GM18508 (cell line): Measurements from ENCODE around the gene SKI.
"Not testable (repeated sequence)": the region's sequence is repeated elsewhere in the genome, so short reads cannot be mapped to it uniquely, and the experiment has no call there.

Source experiments
- ATAC-seq: cut with Tn5 transposase; IDR thresholded peaks from one replicate; pipeline ENCODE4 v1.9.1; 2021; ENCODE audit warnings: moderate number of reproducible peaks; ENCODE audit not compliant: insufficient read depth, unreplicated experiment

Gene SKI

GRCh38 chr1:2315674-2316450, 87.7 kb downstream of the SKI start:
- no peak for ATAC-seq

- no peak for ATAC-seq
Observed at GRCh38 chr1:2316451-2316961, 88.4 kb downstream of the SKI start.

DNA sequence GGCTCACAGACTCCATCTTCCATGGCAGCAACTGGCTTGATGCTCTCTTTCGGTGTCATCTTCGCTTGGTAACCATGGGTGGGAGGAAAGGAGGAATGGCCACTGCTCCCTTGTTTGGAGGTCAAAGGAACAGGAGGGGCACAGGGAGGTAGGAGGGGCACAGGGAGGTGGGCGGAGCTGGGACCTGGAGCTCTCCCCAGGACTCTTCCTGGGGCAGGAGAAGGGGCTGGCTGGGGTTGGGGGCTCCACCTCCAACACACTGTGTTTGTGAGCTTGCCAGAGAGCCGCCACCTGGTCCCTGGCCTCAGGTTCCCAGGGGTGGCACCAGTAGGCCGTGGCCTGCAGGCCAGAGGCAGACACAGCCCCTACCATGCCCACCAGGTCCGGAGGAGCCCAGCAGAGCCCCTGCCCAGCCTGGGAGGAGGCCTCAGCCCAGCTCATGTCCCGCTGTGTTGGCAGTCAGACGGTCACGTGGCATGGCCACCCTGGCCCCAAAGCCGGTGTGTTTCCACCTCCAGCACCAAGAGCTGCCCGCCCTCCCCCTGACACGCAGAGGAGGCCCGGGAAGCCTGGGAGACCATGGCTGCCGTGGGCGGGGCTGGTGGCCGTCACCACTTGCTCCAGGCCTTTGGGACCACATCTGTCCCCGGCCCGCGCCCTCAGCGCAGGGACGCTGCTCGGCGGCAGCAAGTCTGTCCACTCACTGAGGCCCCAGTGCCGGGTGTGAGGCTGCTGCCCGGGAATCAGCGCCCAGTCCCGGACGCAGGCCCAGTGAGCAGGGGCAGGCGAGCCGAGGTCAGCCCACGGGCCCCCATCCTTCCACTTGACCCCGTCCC, 89.3 kb downstream of the SKI start:
- no peak for ATAC-seq

DNA sequence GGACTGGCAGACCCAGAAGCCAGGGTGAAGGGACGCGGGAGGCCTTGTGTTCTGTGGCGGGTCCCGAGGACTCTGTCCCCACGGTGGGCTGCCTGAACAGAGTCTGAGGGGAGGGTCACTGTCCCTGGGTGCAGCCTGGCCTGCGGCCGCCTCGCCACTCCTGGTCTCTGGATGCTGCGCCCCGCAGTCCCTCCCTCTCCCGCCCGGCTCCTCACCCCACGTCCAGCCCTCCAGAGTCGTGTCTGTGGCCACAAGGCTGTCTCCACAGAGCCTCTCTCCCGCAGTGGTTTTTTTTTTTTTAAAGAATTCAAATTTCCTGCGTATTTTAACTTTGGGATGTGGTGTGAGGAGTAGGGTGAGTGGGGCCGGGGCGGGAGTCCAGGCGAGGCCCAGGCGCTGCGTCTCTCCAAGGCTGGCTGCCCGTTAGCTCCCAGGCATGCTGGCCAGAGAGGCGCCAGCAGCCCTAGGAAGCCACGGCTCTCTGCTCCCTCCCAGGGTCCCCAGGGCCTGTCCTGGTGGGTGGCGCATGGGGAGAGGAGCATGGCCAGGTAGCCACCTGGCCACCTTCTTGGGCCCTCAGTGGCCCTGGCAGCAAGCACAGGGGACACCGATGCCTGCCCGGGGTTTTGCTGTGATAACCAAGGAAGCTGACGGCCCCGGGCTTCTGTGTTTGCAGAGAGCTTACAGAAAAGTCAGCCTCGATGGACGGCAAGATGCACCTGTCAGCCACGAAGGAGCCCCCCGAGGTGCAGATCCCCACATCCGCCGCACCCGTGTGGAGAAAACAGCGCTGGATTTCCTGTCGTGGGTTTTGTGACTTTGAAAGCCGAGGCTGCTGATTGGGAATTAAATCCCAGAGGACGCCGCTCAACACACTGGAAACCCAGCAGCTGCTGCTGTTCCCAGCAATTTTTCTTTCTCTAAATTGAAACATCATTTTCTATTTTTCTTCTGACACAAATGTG, 90.5 kb downstream of the SKI start:
- ATAC-seq = no peak

GRCh38 chr1:2319291-2319690, 91.2 kb downstream of the SKI start:
- no peak for ATAC-seq

- ATAC-seq = no peak
Observed at GRCh38 chr1:2320006-2320405, 91.9 kb downstream of the SKI start.

DNA sequence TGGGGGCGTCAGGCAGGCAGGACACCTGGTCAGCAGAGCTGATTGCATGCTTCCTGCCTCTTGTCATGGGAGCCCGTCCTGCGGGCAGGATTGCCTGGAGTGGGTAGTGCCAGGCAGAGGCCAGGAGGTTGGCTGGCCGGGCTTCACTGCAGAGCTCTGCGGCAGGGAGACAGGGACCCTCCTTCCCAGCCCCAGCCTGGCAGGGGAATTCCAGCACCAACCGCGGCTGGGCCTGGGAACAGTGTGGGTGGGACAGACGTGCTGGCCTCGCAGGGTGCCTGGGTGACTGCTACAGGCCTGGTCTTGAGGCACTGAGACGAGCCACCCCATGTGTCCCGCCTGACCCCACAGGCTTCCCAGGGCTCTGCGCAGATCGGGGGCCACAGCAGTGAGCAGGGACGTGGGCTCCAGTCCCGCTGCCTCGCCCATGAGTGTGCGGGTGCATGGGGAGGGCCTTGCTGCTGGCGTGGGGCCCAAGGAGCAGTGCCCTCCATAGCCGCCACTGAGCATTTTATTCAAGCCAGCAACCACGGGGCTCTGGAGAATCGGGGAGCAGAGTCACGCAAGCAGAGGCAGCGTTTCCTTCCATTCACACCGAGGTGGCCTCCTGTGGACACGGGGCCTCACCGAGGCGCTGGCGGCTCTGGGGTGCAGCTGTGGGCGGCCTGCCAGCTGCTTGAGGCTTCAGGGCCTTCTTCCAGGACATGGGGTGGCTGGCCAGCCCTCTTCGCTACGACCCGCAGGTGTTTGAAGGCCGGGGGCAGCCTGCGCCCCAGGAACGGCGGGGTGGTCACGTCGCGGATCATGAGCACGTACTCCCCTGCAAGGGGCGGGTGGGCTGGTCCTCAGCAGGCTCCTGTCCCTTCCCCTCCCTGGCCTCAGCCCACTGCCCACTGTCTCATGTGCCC, 92.9 kb downstream of the SKI start:
- no peak for ATAC-seq

DNA sequence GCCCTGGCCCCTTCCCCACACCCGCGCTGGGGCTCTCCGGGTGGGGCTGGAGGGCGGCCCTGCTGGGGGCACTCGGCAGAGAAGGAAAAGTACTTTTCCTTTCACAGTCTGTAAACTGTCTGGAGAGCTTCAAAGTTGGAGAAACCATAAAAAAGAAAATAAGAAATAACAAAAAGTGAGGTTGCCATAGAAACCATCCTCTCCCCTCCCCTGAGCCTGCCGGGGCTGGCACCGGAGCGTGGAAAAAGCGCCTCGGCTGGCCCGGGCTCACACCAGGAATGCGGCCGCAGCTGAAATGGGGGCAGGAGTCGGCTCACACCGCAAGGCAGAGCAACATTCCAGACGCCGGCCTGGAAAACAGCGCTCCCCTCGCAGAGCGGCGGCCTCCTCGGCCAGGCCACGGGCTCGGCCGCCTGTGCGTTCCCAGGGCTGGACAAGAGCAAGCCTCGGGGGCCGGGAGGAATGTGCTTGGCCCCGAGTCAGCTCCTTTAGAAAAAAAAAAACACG, 94.0 kb downstream of the SKI start:
- ATAC-seq = no peak

GRCh38 chr1:2322581-2323211, 94.6 kb downstream of the SKI start:
- ATAC-seq = no peak

DNA sequence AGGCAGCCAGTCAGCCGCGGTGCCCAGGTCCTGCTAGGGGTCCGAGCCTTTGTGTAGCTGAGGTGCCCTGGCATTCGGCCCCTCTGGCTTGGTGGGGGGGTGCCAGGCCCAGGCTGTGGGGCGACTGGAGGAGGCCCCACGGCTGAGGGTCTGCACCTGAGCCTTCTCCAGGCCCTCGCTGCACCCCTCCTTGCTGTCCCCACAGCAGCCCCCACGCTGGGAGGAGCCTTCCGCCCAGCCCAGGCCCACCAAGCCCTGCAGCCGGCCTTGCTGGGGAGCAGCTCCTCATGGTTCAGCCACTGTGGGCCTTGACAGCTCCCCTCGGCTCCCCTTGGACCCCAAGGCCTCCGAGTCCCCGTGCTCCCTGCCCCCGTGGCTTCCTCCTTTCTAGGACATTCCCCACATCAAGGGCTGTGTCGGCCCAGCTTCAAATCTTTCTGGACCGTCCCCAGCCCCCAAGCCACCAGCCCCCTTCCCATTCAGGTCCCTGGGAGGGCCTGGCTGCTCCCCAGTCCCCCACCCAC, 95.4 kb downstream of the SKI start:
- no peak for ATAC-seq

GRCh38 chr1:2324553-2325366, 96.6 kb downstream of the SKI start:
- no peak for ATAC-seq

GRCh38 chr1:2326524-2326923, 98.4 kb downstream of the SKI start:
- no peak for ATAC-seq

- ATAC-seq = not testable (repeated sequence)
Observed at GRCh38 chr1:2327162-2327561, 99.0 kb downstream of the SKI start.

- ATAC-seq = no peak
Observed at GRCh38 chr1:2327841-2328240, 99.7 kb downstream of the SKI start.

DNA sequence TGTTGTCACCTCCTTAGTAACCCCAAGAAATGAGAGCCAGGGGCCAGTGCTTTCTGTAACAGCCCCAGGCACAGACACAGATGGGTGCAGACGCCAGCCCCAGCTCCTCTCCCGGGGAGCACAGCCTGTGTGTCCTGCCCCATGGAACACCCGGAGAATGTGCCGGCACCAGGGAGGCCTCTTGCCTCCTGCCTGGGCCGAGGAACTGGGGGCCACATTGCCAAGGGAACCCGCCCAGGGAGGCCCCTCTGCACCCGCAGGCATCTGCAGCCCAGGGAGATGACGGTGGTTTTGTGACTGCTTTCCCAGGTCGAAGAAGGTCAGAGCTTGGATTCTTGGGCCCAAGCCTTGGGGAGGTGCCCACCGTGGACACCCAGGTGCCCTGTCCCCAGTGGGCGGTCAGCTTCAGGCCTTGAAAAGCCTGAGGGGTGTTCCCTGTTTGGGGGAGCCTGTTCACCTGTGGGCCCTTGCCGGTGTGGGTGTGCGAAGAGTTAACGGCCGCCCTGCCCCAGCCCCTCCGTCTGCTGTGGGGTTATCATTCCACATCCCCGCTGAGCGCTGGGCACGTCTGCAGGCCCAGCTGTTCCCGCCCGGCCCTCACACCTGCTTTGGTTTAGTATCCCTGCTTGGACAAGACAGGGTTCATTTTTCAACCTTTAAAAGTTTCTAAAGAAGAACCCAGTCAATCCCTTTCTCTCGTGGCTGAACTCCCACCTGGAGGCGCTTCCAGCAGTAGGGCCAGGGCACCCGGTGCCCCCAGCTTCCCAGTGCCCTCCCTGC, 100.7 kb downstream of the SKI start:
- ATAC-seq = no peak

GRCh38 chr1:2330035-2330434, 101.9 kb downstream of the SKI start:
- ATAC-seq = no peak
